GM19467 (cell line): ENCODE results near the gene AUTS2.

Source experiments
- ATAC-seq: cut with Tn5 transposase; IDR thresholded peaks from one replicate; pipeline ENCODE4 v1.9.1; 2021; ENCODE audit warnings: mild to moderate bottlenecking, moderate library complexity; ENCODE audit not compliant: unreplicated experiment

The AUTS2 gene

GRCh38 chr7:69754476-69754875 lies 156.2 kb downstream of the AUTS2 start:
- no peak for ATAC-seq

GRCh38 chr7:69756235-69756634 lies 158.0 kb downstream of the AUTS2 start:
- ATAC-seq: no peak

DNA sequence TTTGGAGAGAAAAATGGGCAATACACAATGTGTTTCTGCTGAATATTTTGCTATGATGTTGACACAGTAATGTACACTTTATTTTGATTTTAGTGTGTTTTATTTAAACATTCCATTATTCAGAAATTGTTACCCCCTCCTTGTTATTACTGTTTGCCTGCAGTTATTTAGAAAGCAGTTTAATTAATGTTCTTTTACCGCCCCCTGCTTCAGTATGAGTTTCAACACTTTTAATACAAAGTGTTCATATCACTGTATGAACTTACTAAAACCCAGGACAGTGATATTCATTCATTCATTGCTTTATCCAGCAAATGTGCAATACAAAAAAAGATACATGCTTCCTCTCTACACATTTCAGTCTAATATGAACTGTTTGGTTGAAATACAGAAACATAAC lies 159.3 kb downstream of the AUTS2 start:
- ATAC-seq: no peak

DNA sequence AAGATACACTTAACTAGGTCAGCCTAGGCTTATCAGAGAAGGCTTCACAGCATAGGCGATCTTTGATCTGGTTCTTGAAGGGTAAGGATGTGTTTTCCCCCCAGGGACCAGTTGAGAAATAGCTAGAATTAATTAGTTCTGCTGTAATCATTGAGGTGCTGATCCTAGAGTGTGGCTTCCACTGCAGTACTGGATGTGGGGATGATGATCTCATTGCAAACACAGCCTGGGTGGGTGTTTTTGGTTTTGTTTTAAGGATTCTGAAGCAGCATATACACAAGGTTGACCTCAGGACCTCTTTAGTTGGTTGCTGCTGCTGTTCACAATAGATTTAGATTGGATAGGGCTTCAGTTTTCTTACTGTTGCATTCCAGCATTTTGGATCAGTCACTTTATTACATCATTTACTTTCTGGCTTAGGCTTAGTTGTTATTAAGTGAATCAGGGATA lies 159.7 kb downstream of the AUTS2 start:
- ATAC-seq: no peak

GRCh38 chr7:69759373-69759772 lies 161.1 kb downstream of the AUTS2 start:
- ATAC-seq: no peak

DNA sequence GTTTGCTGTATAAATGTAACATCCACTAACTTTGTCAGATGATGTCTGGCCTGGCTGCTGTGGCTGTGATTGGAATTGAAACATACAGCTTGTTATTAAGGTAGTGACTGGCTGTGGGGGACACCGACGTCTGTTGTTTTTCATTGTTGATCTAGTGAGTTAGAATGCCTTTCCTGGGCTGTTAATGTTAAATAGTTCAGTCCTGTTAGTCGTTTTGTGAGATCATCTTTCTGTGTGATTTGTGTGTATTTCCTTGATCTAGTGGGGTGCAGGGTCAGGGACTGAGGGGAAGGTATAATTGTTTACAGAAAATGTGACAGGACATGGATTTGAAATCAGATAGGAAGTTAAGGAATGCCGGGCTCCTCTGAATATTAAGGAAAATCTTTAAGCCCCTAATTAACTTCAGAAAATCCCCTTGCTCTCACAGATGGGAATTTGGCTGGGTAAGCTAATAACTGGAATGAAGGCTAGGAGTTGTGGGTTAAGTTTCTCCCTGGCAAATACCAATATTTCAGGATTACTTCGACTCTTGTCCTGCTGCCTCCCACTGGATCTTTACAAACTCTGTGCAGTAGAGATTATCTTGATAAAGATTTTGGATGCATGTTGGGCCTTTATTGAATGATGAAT lies 163.1 kb downstream of the AUTS2 start:
- ATAC-seq: no peak

DNA sequence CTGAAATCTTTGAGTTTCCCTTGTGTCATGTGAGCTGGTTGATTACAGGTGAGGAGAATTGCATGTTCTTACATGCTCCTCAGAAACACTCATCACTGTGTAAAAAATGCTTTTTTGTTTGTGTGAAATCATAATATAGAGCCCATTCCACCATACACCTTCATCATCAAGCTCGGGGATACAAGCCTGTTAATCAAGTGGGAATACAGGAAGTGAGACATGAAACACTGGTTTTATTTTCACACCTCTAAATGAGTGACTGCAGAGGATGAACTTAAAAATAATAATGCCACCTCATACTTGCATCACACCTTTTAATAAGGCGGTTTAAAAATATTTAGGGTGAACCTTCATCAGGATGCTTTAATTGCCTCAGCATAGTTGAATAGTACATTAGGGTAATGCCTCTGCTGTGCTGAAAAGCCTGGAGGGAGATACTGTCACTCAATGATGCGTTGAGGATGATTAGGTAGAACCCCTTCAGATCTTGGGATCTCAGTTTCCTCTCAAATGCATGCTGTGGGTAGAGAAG lies 164.6 kb downstream of the AUTS2 start:
- no peak for ATAC-seq

DNA sequence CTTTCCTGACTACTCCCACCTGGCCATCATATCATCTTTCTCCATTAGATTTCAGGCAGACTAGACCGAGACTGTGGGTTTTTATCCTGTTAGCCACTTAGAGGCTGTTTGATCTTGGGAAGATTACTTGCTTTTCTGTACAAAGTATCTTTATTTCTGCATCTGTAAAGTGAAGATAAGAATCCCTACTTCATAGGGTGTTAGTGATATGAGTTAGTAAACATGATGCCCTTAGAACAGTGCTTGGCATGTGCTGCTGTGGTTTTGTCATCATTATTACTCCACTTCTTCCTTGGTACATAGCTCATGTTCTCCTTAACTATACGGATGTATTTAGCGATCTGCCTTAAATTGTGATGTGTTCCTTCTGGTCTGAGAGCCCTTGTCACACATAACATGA lies 165.2 kb downstream of the AUTS2 start:
- ATAC-seq: no peak

DNA sequence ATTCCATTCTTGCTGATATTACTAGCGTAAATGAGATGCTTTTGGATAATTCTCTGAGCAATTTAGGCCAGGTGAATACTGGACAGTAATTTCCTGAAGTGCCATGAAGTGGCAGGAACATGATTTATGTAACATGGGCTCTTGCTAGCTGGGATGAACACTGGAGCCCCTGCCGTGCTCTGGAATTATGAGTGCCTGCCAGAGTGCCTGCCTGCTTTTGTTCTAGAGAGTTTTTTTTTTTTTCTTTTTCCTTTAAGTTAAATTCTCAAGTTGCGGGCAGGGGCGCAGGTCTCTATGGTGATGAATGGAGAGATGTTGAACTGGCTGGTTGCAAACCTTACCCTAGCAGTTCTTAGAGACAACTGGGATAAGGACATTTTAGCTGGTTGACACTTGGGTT lies 165.9 kb downstream of the AUTS2 start:
- no peak for ATAC-seq

- no peak for ATAC-seq
These were observed 166.4 kb downstream of the AUTS2 start for GRCh38 chr7:69764681-69765080.

GRCh38 chr7:69765879-69766278 lies 167.6 kb downstream of the AUTS2 start:
- no peak for ATAC-seq

- ATAC-seq: no peak
These were observed 170.8 kb downstream of the AUTS2 start for GRCh38 chr7:69768986-69769595.

DNA sequence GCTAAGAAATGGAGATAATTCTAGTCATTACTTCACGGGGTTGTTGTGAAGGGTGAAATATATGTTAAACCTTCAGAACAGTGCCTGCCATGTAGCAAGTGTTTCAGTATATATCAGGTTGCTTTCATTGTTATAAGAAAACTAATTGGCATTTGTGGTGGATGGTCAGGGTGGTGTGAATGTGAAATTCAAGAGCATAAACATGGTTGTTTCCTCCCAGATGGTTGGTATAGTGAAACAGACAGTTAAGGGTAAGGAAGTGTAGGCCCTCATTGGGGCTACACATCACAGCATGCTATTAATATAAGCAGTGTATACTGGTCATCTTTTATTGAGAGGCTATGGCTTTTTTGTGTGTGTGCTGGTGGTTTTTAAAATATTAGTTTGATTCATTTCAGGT lies 171.6 kb downstream of the AUTS2 start:
- ATAC-seq: no peak

DNA sequence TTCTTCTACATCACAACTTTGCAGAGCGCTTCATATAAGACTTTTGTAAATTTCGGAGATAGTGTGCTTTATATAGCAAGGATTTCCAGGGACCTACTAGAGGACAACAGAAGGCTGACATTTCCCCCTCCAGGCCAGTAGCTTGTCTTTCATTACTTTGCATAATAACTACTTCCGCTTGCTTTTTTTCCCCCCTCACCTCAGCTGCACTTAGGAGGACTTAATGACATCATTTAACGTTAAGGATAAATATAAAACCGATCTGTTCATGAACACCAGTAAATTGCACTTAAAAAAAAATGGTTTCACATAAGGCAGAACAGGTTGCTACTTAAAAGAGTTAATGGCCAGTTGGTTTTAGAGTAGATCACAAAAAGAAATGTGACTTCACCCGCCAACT lies 172.3 kb downstream of the AUTS2 start:
- ATAC-seq: no peak

DNA sequence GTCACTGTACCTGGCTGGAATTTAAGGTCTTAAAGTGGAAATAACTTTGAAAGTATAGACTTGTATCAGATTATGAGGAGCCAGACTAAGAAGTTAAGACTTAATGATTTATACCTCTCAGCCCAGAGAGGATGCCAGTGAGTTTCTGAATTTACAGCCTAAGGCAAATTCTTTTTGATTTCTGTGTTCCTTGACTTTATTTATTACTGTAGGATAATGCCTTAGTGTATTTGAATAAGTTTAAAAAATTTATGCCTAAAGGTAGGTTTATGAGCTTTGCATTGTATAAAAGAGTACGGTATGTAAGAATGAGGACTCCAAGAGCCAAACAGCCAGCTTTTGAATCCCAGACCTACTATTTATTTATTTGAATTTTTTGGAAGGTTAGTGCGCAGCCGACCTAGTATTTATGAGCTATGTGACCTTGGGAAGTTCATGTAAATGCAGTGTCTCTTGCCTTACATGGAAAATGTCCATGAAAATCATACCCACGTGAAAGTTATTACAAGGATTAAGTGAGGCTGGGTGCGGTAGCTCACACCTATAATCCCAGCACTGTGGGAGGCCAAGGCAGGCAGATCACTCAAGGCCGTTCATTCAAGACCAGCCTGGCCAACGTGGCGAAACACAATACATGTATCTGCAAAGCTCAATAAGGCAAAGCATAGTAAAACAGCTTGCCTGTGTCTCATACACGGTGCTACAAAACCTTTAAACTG lies 174.6 kb downstream of the AUTS2 start:
- no peak for ATAC-seq

DNA sequence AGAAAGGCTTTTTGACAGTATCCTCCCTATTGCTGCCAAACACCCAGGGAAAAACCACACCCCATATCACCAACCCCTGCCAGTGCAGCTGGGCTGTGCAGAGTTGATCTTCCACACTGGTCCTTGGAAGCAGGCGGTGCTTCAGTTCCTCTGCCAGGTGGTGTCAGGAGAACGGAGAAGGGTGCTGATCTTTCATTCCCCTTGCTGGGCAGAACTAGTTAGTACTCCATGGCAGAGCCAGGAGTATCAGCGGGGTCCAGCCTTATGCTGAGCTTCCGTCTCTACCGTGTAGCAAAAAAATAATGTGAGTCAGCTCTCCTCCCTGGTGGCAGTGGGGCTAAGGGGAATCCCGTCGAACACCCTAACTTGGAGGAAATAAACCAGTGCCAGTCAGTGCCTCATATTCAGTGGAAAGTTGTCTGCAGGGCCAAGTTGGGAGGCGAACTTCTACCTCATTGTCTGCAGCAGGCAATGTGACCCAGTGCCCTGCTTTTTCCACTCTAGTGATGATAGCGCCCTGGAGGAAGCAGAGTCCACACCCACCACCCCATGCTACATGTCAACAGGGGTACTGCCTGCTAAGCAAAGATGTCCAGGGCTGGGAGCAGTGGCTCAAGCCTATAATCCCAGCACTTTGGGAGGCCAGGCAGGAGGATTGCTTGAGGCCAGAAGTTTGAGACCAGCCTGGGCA lies 175.4 kb downstream of the AUTS2 start:
- no peak for ATAC-seq

DNA sequence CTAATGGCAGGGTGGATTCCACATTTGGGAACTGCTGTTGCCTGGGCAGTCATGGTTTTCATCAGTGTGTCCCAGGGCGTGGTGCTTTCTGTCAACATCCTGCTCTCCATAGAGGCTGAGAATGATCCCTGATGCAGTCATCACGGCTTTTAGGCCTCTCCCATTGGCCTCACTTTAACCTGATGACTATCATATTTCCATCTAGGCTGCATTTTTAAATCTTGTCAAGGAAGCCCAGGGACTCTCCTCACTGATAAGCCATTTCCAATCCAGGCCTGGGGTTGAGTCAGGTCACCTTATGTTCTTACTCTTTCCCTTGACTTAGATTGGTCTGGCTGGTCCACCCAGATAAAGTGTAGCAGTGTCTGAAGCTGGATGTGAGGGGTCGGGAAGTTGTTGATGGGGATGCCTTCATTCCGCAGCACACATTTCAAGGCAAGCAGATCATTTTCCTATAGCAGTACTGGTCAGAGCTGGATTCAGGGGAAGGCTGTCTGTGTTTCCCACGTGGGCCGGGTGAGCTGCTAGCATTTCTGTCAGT lies 177.0 kb downstream of the AUTS2 start:
- ATAC-seq: no peak

DNA sequence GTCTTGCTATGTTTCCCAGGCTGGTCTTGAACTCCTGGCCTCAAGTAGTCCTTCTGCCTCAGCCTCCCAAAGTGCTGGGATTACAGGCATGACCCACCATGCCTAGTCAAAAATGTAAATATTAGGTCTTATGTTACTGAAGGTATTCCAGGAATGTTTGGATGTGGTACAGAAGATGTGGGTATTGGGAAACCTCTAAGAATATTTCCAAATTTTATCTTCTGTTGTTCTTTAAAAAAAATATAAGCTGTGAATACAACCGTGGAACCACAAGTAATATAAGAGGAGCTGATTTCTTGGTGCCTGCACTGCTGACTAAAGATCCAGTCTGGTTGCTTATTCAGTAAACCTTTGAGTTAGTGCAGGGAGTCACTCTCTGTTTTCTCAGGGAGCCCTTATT lies 178.3 kb downstream of the AUTS2 start:
- no peak for ATAC-seq

- no peak for ATAC-seq
These were observed 179.9 kb downstream of the AUTS2 start for GRCh38 chr7:69778138-69778537.

DNA sequence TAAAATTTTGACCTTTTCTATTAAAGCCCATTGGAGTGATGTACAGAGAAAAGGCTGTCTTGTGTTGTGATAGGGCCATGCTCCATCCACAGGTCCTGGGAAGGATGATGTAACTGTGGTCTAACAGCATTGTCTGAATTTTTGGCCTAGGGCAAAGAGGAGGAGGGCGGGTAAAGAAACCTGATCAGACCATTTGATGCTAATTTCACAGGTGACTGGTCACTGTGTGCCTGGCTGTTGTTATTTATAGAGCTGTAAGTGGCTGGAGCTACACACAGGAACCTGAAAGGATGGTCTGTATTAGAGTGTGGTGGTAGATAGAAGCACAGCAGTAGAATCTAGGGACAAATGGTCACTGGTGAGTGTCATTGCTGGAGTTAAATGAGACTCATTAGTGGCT lies 182.1 kb downstream of the AUTS2 start:
- no peak for ATAC-seq

- ATAC-seq: no peak
These were observed 183.2 kb downstream of the AUTS2 start for GRCh38 chr7:69781412-69781846.
